ENCODE results near the gene SLC29A1.
"Not testable (repeated sequence)": the region's sequence is repeated elsewhere in the genome, so short reads cannot be mapped to it uniquely, and the experiment has no call there.

SLC29A1 gene

GRCh38 chr6:44183783-44184182 is 39.6 kb upstream of the SLC29A1 start:
- Mint-ChIP-seq H3K27ac (no peak overlapping the region), H3K27me3 (ENCODE audit: low read depth) (peaks cover 24% of the 10 kb centered on the region), H3K4me3 (no peak overlapping the region), H3K36me3 (ENCODE audit: low read depth) (no peaks in the 10 kb centered on the region), H3K9me3 (no peaks in the 10 kb centered on the region), H3K4me1 (peaks cover 7% of the 10 kb centered on the region)
- no peak for TF ChIP-seq CTCF (IDR thresholded peaks at IDR 0.05; ENCODE audit: unreplicated experiment in 3 of 3)

- H3K36me3 Mint-ChIP-seq (ENCODE audit: low read depth); H3K4me1 Mint-ChIP-seq; H3K4me3 Mint-ChIP-seq; H3K9me3 Mint-ChIP-seq: not testable (repeated sequence)
- Mint-ChIP-seq H3K27me3 (ENCODE audit: low read depth) (peaks cover 24% of the 10 kb centered on the region), H3K27ac (peak overlapping the region in 1 of 3 experiments; percentile 7)
These were observed 38.0 kb upstream of the SLC29A1 start for GRCh38 chr6:44185356-44185755.

GRCh38 chr6:44185953-44186634 is 37.3 kb upstream of the SLC29A1 start:
- no peaks in the 10 kb centered on the region for H3K36me3 Mint-ChIP-seq (ENCODE audit: low read depth)
- TF ChIP-seq CTCF (IDR thresholded peaks at IDR 0.05; ENCODE audit: unreplicated experiment in 3 of 3), result no peak
- peak overlapping the region; percentile 3 to 34 (median 6) for H3K27ac Mint-ChIP-seq
- H3K4me3 Mint-ChIP-seq, result no peak overlapping the region
- no peaks in the 10 kb centered on the region for H3K9me3 Mint-ChIP-seq
- H3K4me1 Mint-ChIP-seq, result peaks cover 7% of the 10 kb centered on the region
- H3K27me3 Mint-ChIP-seq (ENCODE audit: low read depth), result peaks cover 24% of the 10 kb centered on the region

GRCh38 chr6:44186635-44187025 is 36.8 kb upstream of the SLC29A1 start:
- Mint-ChIP-seq H3K36me3 (ENCODE audit: low read depth) (no peaks in the 10 kb centered on the region), H3K27me3 (ENCODE audit: low read depth) (peaks cover 24% of the 10 kb centered on the region), H3K4me1 (peaks cover 7% of the 10 kb centered on the region), H3K9me3 (no peaks in the 10 kb centered on the region), H3K4me3 (no peak overlapping the region), H3K27ac (peak overlapping the region in 1 of 3 experiments; percentile 3)
- no peak for TF ChIP-seq CTCF (IDR thresholded peaks at IDR 0.05; ENCODE audit: unreplicated experiment in 3 of 3)

- TF ChIP-seq CTCF (IDR thresholded peaks at IDR 0.05; ENCODE audit: unreplicated experiment in 3 of 3), result no peak
- H3K27ac Mint-ChIP-seq, result no peak overlapping the region
- H3K9me3 Mint-ChIP-seq, result no peaks in the 10 kb centered on the region
- H3K27me3 Mint-ChIP-seq (ENCODE audit: low read depth), result peaks cover 15% of the 10 kb centered on the region
- H3K4me1 Mint-ChIP-seq, result peaks cover 16% of the 10 kb centered on the region
- no peaks in the 10 kb centered on the region for H3K36me3 Mint-ChIP-seq (ENCODE audit: low read depth)
- H3K4me3 Mint-ChIP-seq, result no peak overlapping the region
These were observed 34.6 kb upstream of the SLC29A1 start for GRCh38 chr6:44188819-44189218.

- Mint-ChIP-seq H3K4me1 (peaks cover 16% of the 10 kb centered on the region), H3K36me3 (ENCODE audit: low read depth) (no peaks in the 10 kb centered on the region), H3K27me3 (ENCODE audit: low read depth) (peaks cover 11% of the 10 kb centered on the region), H3K4me3 (no peak overlapping the region), H3K9me3 (no peaks in the 10 kb centered on the region), H3K27ac (no peak overlapping the region)
- TF ChIP-seq CTCF (IDR thresholded peaks at IDR 0.05; ENCODE audit: unreplicated experiment in 3 of 3), result no peak
These were observed 34.1 kb upstream of the SLC29A1 start for GRCh38 chr6:44189257-44189656.

Data from nephron (organoid).